K562 (cell line): ENCODE data around the gene ADGRD1. TPM values are rescaled to one million over a fixed set of nuclear protein-coding genes. Genes with fewer than 3 reads are reported as not detected.

Experiments used
- CEBPZ ChIP-seq: fragments of 150-350 bp; IDR thresholded peaks from 2 replicates; pipeline ENCODE4 v1.6.1; 2014; ENCODE audit warnings: low read depth, mild to moderate bottlenecking, low read length, borderline replicate concordance
- CHD7 ChIP-seq: fragments of 200-600 bp; sonication (generic); IDR thresholded peaks from one replicate; pipeline ENCODE4 v1.6.1; 2012; ENCODE audit warnings: mild to moderate bottlenecking, low read depth, low read length, inconsistent platforms
- ZBTB49 ChIP-seq: sonication (generic); formaldehyde crosslinking; IDR thresholded peaks from 2 replicates; pipeline ENCODE4 v1.8.0; 2022; ENCODE audit warnings: missing genetic modification reagents, mild to moderate bottlenecking, borderline replicate concordance
- polyA plus RNA-seq, 8 experiments: library from polyadenylated mRNA; depleted of rRNA in 4 of 8; stranded (reverse) in 5 of 8; unstranded in 3 of 8; fragments of >200 nt; fragmentation: Nextera tagmentation in 2 of 8; fragmentation: Illumina TruSeq in 1 of 8; extraction: Ambion mirVana in 2 of 8; extraction: Trizol in 1 of 8; gene quantifications; 2 replicates each; pipeline versions ENCODE4 v1.2.1 to v1.2.3, GENCODE V29; 2011 to 2014; ENCODE audit warnings: inconsistent platforms in 1 of 8, missing spikeins in 1 of 8
- total RNA-seq, 7 experiments: library from RNA; depleted of rRNA in 6 of 7; stranded (reverse); fragments of >200 nt in 6 of 7; fragmentation: Illumina TruSeq in 2 of 7; extraction: Trizol in 2 of 7; gene quantifications; 2 replicates each; pipeline versions ENCODE4 v1.2.1 to v1.2.3, GENCODE V29; 2011 to 2021; ENCODE audit warnings: low replicate concordance in 1 of 7

Gene ADGRD1
- total and polyA plus RNA-seq, 9 of the 15 experiments (the other 6 are each of a cell fraction or from before 2014, with no cell fraction given) = 1.7 to 11.7 (median 3.3) TPM

GRCh38 chr12:131066886-131067490 lies 113.3 kb downstream of the ADGRD1 start (continued):
- TF ChIP-seq CHD7 (no peak), ZBTB49 (CRISPR knock-in tag) (no peak), CEBPZ (no peak)
